Natural killer cell (primary cell): Measurements from ENCODE around the gene NDUFB11. TPM values are rescaled to one million over a fixed set of nuclear protein-coding genes. Genes with fewer than 3 reads are reported as not detected.

Experiments used
- ATAC-seq, 3 donors: fragments of 150-1000 bp in 2 of 3; fragments of 200-7000 bp in 1 of 3; cut with Tn5 transposase; 1 replicate in 1 of 3; 2 replicates in 2 of 3; pipeline ENCODE4 v1.10.0; 2021; ENCODE audit warnings: mild to moderate bottlenecking in 2 of 3, moderate library complexity in 2 of 3
- DNase-seq, 2 donors: peaks; one replicate each; pipeline versions ENCODE4 v3.0.0 to v3.0.0-alpha.2; 2013 to 2021; ENCODE audit warnings: mixed read lengths in 1 of 2
- H3K27ac ChIP-seq: one replicate; pipeline ENCODE4 v1.5.1; 2013; ENCODE audit warnings: mild to moderate bottlenecking, low read length
- H3K27me3 ChIP-seq: one replicate; pipeline ENCODE4 v1.6.1; 2013; ENCODE audit warnings: low read length; ENCODE audit not compliant: control insufficient read depth, insufficient read depth
- H3K36me3 ChIP-seq: one replicate; pipeline ENCODE4 v1.6.1; 2013; ENCODE audit warnings: low read length; ENCODE audit not compliant: control insufficient read depth, insufficient read depth
- H3K4me1 ChIP-seq: one replicate; pipeline ENCODE4 v1.6.1; 2013; ENCODE audit warnings: low read length; ENCODE audit not compliant: control insufficient read depth, insufficient read depth
- H3K4me3 ChIP-seq: one replicate; pipeline ENCODE4 v1.5.1; 2013; ENCODE audit warnings: low read length
- H3K9me3 ChIP-seq: one replicate; pipeline ENCODE4 v1.6.1; 2013; ENCODE audit warnings: low read length; ENCODE audit not compliant: control insufficient read depth, insufficient read depth
- H3K27ac Mint-ChIP-seq, 2 donors: one replicate each; pipeline ENCODE4 v1.8.0; 2022; ENCODE audit warnings: mild to moderate bottlenecking in 2 of 2, mixed read lengths in 2 of 2, moderate library complexity in 1 of 2
- H3K27me3 Mint-ChIP-seq, 2 donors: one replicate each; pipeline ENCODE4 v1.8.0; 2022; ENCODE audit warnings: low read depth in 2 of 2, mixed read lengths in 2 of 2
- H3K36me3 Mint-ChIP-seq: one replicate; pipeline ENCODE4 v1.8.0; 2022; ENCODE audit warnings: mixed read lengths
- H3K4me1 Mint-ChIP-seq, 2 donors: one replicate each; pipeline ENCODE4 v1.8.0; 2022; ENCODE audit warnings: mixed read lengths in 2 of 2
- H3K4me3 Mint-ChIP-seq: one replicate; pipeline ENCODE4 v1.8.0; 2022; ENCODE audit warnings: mild to moderate bottlenecking, moderate library complexity, mixed read lengths
- H3K9me3 Mint-ChIP-seq, 2 donors: one replicate each; pipeline ENCODE4 v1.8.0; 2022; ENCODE audit warnings: mixed read lengths in 2 of 2
- CTCF ChIP-seq: fragments of 200-600 bp; IDR thresholded peaks from one replicate; pipeline ENCODE4 v1.8.0; 2022; ENCODE audit warnings: antibody characterized with exemption
- WGBS: methylation state at CpG from one replicate; pipeline ENCODE4 v1.1.7; 2013; ENCODE audit warnings: missing lambda C conversion rate; ENCODE audit not compliant: insufficient coverage; 5-methylcytosine and 5-hydroxymethylcytosine counted together
- intact Hi-C: fragments of 100-400 bp; cut with micrococcal nuclease; formaldehyde crosslinking; loops from one replicate; pipeline ENCODE4 v1.14.2; 2022
- total RNA-seq, 4 donors: library from RNA; stranded (reverse); fragments of 120-200 nt in 1 of 4; gene quantifications; one replicate each; pipeline versions ENCODE4 v1.2.3 to v1.2.4, GENCODE V29; 2013 to 2022

NDUFB11 gene
- total RNA-seq, 3 donors from 2014 or later (not counting 1 experiment from before 2014, with no cell fraction given): 38.2 to 43.3 (median 42.3) TPM

- no peak for TF ChIP-seq CTCF
- Histone ChIP-seq H3K27me3 (no peaks in the 10 kb centered on the region), H3K4me1 (no peaks in the 10 kb centered on the region), H3K27ac (no peak overlapping the region), H3K36me3 (peaks cover 51% of the 10 kb centered on the region), H3K4me3 (no peak overlapping the region), H3K9me3 (no peaks in the 10 kb centered on the region)
- DNase-seq (no peak), ATAC-seq (no peak)
- no peaks in the 10 kb centered on the region for H3K27me3 Mint-ChIP-seq
- no peaks in the 10 kb centered on the region for H3K36me3 Mint-ChIP-seq
- intact Hi-C loops: no loop called here
- peaks cover 0 to 18% of the 10 kb centered on the region in 2 donors for H3K4me1 Mint-ChIP-seq
- WGBS: 96% methylated on average over 2 of the region's 2 CpGs
- no peaks in the 10 kb centered on the region for H3K9me3 Mint-ChIP-seq
- H3K27ac Mint-ChIP-seq: no peak overlapping the region
- H3K4me3 Mint-ChIP-seq: no peak overlapping the region
Observed at GRCh38 chrX:47171996-47172395, 27.5 kb upstream of the NDUFB11 start.

- no peak for TF ChIP-seq CTCF
- DNase-seq: no peak
- no peak overlapping the region for H3K4me3 ChIP-seq
- H3K27me3 Mint-ChIP-seq: no peaks in the 10 kb centered on the region
- H3K4me3 Mint-ChIP-seq: no peak overlapping the region
- H3K27ac ChIP-seq: no peak overlapping the region
- peaks cover 0 to 18% of the 10 kb centered on the region in 2 donors for H3K4me1 Mint-ChIP-seq
- no peaks in the 10 kb centered on the region for H3K27me3 ChIP-seq
- no peaks in the 10 kb centered on the region for H3K36me3 Mint-ChIP-seq
- WGBS: 98% methylated on average over 27 of the region's 34 CpGs
- H3K9me3 Mint-ChIP-seq: no peaks in the 10 kb centered on the region
- no peak overlapping the region for H3K27ac Mint-ChIP-seq
- intact Hi-C loops: no loop called here
- H3K36me3 ChIP-seq: peaks cover 43% of the 10 kb centered on the region
- no peaks in the 10 kb centered on the region for H3K4me1 ChIP-seq
- no peaks in the 10 kb centered on the region for H3K9me3 ChIP-seq
- no peak for ATAC-seq
Observed at GRCh38 chrX:47170861-47171692, 26.6 kb upstream of the NDUFB11 start.

GRCh38 chrX:47169726-47170515, 25.4 kb upstream of the NDUFB11 start:
- intact Hi-C loops: no loop called here
- ATAC-seq (peak in 1 of 3 donors; percentile 5), DNase-seq (no peak)
- Mint-ChIP-seq H3K36me3 (no peaks in the 10 kb centered on the region), H3K4me3 (no peak overlapping the region), H3K27me3 (no peaks in the 10 kb centered on the region), H3K9me3 (no peaks in the 10 kb centered on the region), H3K27ac (no peak overlapping the region), H3K4me1 (peaks cover 0 to 19% of the 10 kb centered on the region in 2 donors)
- Histone ChIP-seq H3K36me3 (peaks cover 37% of the 10 kb centered on the region), H3K9me3 (no peaks in the 10 kb centered on the region), H3K4me1 (no peaks in the 10 kb centered on the region), H3K4me3 (no peak overlapping the region), H3K27ac (no peak overlapping the region), H3K27me3 (no peaks in the 10 kb centered on the region)
- 91% methylated on average over 11 of the region's 13 CpGs for WGBS
- no peak for TF ChIP-seq CTCF
